Omental fat pad (tissue), 4 donors: ENCODE data around the gene RBP5. TPM values are rescaled to one million over a fixed set of nuclear protein-coding genes. Genes with fewer than 3 reads are reported as not detected.

ENCODE experiments used
- ATAC-seq: fragments of 150-250 bp; one replicate; pipeline ENCODE4 v1.9.1; 2016; ENCODE audit warnings: mild to moderate bottlenecking, moderate library complexity; ENCODE audit not compliant: low FRiP score
- DNase-seq: peaks from one replicate; pipeline ENCODE4 v3.0.0-alpha.2; 2019; ENCODE audit warnings: low spot score
- total RNA-seq, 4 donors: library from RNA; depleted of rRNA; stranded (reverse); fragments of >200 nt; gene quantifications; one replicate each; pipeline ENCODE4 v1.1.0, GENCODE V29; 2016
- TF ChIP-seq, protein P1 (sequence below), 3 donors: fragments of 450-650 bp; IDR thresholded peaks; one replicate each; pipeline ENCODE4 v1.5.1; 2016 to 2017; ENCODE audit warnings: antibody characterized with exemption in 3 of 3, mild to moderate bottlenecking in 3 of 3, moderate library complexity in 2 of 3

The RBP5 gene
- total RNA-seq, 4 donors from 2014 or later: 1.0 to 3.0 (median 1.9) TPM

GRCh38 chr12:7091660-7092228 is 36.9 kb downstream of the RBP5 start:
- peak; percentile 37 for ATAC-seq
- no peak for DNase-seq
- TF ChIP-seq, protein P1, sequence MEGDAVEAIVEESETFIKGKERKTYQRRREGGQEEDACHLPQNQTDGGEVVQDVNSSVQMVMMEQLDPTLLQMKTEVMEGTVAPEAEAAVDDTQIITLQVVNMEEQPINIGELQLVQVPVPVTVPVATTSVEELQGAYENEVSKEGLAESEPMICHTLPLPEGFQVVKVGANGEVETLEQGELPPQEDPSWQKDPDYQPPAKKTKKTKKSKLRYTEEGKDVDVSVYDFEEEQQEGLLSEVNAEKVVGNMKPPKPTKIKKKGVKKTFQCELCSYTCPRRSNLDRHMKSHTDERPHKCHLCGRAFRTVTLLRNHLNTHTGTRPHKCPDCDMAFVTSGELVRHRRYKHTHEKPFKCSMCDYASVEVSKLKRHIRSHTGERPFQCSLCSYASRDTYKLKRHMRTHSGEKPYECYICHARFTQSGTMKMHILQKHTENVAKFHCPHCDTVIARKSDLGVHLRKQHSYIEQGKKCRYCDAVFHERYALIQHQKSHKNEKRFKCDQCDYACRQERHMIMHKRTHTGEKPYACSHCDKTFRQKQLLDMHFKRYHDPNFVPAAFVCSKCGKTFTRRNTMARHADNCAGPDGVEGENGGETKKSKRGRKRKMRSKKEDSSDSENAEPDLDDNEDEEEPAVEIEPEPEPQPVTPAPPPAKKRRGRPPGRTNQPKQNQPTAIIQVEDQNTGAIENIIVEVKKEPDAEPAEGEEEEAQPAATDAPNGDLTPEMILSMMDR (IDR thresholded peaks at IDR 0.05): no peak

DNA sequence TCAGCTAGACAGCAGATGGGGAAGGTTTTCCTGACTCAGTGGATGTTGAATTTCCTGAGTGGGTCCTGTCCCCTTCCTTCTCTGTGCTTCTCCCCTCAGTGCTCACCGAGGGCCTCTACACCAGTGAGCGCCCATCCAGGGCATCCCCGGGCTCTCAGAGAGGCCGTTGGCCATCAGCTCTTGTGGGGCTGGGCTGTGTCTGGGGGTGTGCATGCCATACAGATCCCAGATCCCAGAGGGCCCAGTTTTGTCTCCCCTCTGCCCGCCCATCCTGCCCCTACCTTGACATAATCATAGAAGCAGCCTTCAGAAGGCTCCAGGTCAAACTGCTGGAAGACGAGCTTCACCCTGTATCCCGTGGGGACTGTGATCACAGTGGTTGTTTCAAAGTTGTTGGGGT is 37.5 kb downstream of the RBP5 start:
- DNase-seq (no peak), ATAC-seq (no peak)
- TF ChIP-seq, protein P1 (IDR thresholded peaks at IDR 0.05): no peak

- DNase-seq (no peak), ATAC-seq (no peak)
- TF ChIP-seq, protein P1 (IDR thresholded peaks at IDR 0.05): no peak
Measured at GRCh38 chr12:7090222-7090998, 38.3 kb downstream of the RBP5 start.

DNA sequence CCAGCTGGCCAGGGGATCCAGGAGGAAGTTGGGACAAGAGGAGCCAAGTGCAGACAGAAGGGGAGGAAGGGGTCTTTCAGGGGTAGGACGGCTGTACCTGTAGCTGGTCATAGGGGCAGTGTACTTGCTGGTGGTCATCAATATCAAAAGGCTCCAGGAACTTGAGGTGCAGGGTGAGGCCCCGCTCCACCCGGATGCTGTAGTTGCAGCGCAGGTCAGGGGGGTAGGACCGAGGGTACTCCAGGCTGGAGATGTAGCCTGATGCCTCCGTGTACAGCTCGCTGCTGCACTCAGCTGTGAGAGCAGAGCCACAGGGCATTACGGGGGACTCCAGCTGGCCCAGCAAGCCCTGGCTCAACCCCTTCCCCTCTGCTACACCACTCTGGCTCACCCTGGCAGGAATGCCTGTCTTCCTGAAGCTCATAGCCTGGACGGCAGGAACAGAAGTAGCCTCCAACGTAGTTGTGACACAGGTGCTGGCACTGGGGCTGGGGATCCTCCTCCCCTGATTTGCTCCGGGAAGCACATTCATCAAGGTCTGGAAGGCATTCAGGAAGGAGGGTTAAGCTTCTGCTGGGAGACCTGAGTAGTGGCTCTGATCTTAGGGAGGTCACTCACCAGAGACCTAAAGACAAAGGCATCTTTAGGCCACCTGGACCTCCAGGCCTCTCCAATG is 39.4 kb downstream of the RBP5 start:
- TF ChIP-seq, protein P1 (IDR thresholded peaks at IDR 0.05): no peak
- ATAC-seq: no peak
- DNase-seq: no peak

- TF ChIP-seq, protein P1 (IDR thresholded peaks at IDR 0.05): no peak
- ATAC-seq (no peak), DNase-seq (no peak)
Measured at GRCh38 chr12:7083125-7083524, 45.6 kb downstream of the RBP5 start.

- ATAC-seq (no peak), DNase-seq (no peak)
- TF ChIP-seq, protein P1 (IDR thresholded peaks at IDR 0.05): no peak
Measured at GRCh38 chr12:7081037-7081436, 47.7 kb downstream of the RBP5 start.
